HG02759 (cell line): ENCODE data around the gene TBX4.
"Not testable (repeated sequence)": the region's sequence is repeated elsewhere in the genome, so short reads cannot be mapped to it uniquely, and the experiment has no call there.

Source experiments
- ATAC-seq: cut with Tn5 transposase; IDR thresholded peaks from one replicate; pipeline ENCODE4 v1.9.1; 2021; ENCODE audit warnings: mild to moderate bottlenecking, moderate library complexity; ENCODE audit not compliant: unreplicated experiment

TBX4 gene

DNA sequence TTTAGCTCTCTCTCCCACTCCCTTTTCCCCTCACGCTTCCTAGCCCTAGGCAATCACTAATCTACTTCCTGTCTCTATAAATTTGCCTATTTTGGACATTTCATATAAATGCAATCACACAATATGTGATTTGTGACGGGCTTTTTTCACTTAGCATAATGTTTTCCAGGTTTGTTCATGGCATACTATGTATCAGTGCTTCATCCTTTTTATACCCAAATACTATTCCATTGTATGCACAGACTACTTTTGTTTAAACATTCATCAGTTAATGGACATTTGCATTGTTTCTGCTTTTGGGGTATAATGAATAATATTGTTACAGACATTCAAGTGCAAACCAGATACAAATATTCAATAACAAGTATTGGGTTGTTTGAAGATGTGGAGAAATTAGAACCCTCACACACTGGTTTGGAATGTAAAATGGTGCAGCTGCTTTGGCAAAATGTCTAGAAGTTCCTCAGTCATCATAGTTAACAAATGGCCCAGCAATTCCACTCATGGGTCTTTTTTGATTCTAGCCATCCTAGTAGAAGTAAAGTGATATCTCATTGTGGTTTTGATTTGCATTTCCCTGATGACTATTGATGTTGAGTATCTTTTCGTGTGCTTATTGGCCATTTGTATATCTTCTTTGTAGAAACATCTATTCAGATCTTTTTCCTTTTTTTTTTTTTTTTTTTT lies 67.7 kb downstream of the TBX4 start:
- ATAC-seq: no peak

DNA sequence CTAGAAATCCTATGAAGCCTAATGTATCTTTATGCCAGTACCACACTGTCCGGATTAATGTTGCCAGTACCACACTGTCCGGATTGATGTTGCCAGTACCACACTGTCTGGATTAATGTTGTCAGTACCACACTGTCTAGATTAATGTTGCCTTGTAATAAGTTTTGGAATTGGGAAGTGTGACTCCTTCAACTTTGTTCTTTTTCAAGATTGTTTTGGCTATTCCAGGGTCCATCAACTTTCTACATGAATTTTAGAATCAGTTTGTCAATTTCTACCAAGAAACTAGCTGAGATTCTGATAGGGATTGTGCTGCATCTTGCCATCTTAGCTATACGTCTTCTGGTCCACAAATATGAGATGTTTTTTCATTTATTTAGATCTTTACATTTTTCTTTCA lies 68.7 kb downstream of the TBX4 start:
- ATAC-seq: no peak

DNA sequence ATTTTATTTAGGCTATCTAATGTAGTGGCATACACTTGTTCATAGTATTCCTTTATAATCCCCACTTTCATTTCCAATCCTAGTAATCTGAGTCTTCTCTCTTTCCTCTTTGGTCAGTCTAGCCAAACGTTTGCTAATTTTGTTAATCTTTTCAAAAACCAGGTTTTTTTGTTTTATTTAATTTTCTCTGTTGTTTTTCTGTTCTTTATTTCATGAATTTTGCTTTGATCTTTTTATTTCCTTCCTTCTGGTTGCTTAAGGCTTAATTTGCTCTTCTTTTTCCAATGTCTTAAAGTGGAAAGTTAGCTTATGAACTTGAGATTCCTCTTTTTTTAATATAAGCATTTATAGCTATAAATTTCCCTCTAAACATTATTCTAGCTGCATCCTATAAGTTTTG lies 69.9 kb downstream of the TBX4 start:
- no peak for ATAC-seq

DNA sequence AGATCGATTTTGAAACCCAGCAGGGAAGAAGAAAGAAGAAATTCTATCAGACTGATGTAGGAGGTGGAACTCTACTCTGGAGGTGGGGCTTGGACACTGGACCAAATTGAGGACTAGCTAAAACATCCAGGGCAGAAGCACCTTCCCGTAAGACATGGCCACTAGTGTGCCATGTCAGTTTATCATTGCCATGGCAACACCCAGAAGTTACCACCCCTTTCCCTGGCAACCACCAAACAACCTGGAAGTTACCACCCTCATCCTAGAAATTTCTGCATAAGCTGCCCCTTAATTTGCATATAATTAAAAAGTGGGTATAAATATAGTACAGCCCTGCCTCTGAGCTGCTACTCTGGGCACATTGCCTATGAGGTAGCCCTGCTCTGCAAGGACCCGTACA lies 72.1 kb downstream of the TBX4 start:
- no peak for ATAC-seq

DNA sequence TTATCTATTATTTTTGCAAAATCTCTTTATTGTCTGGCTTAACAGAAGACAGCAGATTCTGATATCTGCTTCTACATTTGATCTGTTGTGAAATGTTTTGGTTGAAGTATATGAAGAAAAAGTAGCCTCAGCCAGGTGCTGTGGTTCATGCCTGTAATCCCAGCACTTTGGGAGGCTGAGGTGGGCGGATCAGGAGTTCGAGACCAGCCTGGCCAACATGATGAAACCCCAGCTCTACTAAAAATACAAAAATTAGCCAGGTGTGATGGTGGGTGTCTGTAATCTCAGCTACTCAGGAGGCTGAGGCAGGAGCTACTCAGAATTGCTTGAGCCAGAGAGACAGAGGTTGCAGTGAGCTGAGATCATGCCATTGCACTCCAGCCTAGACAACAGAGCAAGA lies 75.2 kb downstream of the TBX4 start:
- not testable (repeated sequence) for ATAC-seq

DNA sequence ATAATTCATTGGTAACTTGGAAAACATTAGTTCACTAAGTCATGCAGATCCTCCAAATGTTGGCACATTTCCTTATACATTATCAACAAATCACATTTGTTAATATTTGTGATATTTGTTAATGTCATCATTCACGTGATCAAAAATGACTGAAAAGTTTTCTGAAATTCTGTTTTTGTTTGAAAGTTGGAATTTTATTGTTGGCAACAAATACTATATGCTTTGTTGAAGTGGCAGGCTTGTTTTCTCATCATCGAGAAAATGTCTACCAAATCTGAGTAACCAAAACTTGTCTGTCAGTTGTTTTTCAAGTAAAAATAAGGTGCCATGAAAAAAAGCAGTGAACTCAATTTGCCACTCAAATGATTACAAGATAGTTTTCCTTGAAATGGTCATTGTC lies 75.9 kb downstream of the TBX4 start:
- ATAC-seq: no peak

DNA sequence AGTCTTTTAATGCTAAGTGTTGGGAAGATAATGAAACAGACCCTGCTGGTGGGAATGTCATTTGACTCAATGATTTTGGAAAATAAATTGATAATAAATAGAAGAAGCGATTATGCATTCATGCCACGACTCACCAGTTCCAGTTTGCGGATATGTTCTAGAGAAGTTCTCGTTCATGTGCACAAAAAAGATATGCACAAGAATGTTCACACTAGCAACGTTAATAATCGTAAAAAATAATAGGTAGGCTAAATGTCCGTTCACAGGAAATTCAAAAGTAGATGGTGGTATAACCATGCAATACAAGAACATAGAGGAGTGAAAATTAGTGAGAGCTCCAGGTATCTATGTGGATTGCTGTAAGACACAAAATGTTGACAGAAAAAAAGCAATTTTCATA lies 79.0 kb downstream of the TBX4 start:
- ATAC-seq: no peak

DNA sequence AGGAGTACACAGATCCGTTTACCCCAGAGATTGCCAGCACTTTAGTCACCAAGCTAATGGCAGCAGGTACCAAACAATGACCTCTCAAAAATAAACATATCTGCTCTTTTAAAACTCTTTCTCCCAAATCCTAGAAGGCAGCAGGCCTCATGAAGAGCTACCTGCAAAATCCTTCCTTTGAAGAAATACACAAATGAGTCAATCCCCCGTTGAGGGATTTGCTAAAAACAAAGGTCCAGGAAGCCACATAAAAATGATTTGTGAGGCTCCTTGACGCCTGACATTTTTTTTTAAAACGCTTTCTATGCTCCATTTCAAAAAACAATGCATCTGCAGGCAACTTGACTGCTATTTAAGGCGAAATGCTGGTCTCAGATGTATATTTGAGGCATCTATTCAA lies 80.6 kb downstream of the TBX4 start:
- ATAC-seq: no peak

DNA sequence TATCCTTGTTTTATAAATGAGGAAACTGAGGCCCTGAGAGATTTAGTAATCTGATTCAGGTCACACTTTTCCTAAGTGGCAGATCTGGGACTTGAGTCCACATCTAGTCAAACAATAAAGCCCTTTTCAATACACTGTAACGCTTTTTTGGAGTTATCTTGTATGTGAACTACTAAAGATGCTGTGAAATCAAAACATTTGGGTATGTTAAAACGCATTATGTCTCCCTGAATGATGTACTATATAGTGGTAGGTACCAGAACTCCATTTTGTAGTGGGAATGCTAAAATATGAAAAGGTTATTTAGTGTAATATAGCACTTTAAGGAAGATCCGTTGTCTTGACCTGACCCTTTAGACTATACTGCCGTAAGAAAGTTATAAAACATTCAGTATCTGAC lies 81.6 kb downstream of the TBX4 start:
- no peak for ATAC-seq

DNA sequence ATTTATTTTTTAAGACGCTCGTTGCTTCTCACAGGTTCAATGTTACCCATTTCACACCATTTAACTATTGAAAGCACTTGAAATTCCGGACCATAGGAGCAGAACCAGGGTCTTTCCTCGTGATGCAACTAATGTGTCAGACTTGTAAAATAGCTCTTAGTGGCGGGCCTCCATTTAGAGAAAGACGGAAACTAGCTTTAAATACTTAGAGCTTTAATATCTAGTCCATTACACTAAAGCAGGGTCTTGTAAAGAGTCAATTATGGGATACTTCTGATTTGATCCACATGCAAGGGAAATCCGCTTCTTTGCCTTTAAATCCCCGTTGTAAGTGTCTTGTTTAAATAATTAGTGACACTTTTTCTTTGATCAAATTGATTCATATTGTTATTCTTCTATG lies 82.2 kb downstream of the TBX4 start:
- no peak for ATAC-seq
